Measurements from ENCODE around the gene ZNF526.

- TF ChIP-seq LEF1 (IDR thresholded peaks at IDR 0.05; ENCODE audit: borderline replicate concordance) (no peak), SUZ12 (IDR thresholded peaks at IDR 0.05) (no peak), PKNOX1 (IDR thresholded peaks at IDR 0.05) (no peak), BHLHE40 (IDR thresholded peaks at IDR 0.05; ENCODE audit: borderline replicate concordance) (no peak), ARNT (IDR thresholded peaks at IDR 0.05) (no peak), SP1 (IDR thresholded peaks at IDR 0.05) (no peak), FOXA1 (IDR thresholded peaks at IDR 0.05) (no peak), TARDBP (IDR thresholded peaks at IDR 0.05) (no peak), ELF4 (IDR thresholded peaks at IDR 0.05) (no peak), NFRKB (IDR thresholded peaks at IDR 0.05) (no peak)
Observed at GRCh38 chr19:42193294-42193693, 26.8 kb upstream of the ZNF526 start.

Measured in HEK293T (cell line).